Measurements from ENCODE around the gene TRMT44. TPM values are rescaled to one million over a fixed set of nuclear protein-coding genes. Genes with fewer than 3 reads are reported as not detected.
A peak's percentile ranks its signal among the peaks of the same experiment; 100 is the strongest.

Gene TRMT44
- total and polyA plus RNA-seq, 12 donors, result 4.5 to 10.2 (median 7.9) TPM

GRCh38 chr4:8395504-8396296 lies 44.9 kb upstream of the TRMT44 start:
- no peak for TF ChIP-seq CTCF (IDR thresholded peaks at IDR 0.05)
- peaks cover 0 to 43% (median 30%) of the 10 kb centered on the region in 9 donors for H3K4me1 ChIP-seq
- no peak for ATAC-seq
- no peak overlapping the region for H3K4me3 ChIP-seq
- H3K27me3 ChIP-seq, result no peaks in the 10 kb centered on the region
- H3K27ac ChIP-seq, result no peak overlapping the region
- no peaks in the 10 kb centered on the region for H3K9me3 ChIP-seq
- peak in 1 of 2 donors; percentile 16 for DNase-seq
- WGBS, 2 donors, result 95 to 96% methylated on average over 12 of the region's 12 CpGs
- peaks cover 0 to 90% (median 21%) of the 10 kb centered on the region in 9 donors for H3K36me3 ChIP-seq
- intact Hi-C loops (cut with DNase I), result loop anchor here in 2 of 10 donors (10.0 kb wide), 2 partner anchors 61 to 71 kb away; no protein-coding TSS in a partner anchor

DNA sequence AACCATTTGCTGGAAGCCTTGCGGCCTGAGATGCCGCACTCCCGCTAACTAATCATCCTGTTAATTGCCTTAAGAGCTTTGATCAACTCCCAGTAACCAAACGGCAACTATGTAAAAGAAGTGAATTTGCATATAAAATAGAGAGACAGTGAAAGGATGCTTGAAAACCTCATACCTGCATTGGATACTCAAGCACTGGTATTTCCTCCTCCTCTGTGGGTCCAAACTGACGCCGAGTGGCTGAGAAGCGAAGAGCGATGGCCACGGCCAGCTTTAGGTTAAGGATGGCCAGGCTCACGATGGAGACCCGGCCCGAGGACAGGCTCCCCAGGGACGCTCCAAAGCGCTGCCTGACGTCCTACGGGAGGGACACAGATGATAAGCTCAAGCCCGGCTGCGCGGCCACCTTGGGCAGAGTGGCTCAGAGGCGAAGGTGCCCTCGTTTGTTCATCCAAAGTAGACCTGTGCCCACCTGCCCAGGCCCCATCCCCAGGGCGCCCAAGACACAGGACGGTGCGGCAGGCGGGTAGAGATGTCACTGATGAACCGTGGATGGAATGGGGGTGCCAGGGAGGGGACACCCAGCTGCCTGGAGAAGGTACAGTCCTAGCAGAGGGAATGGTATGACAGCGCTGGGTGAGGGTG lies 43.7 kb upstream of the TRMT44 start:
- H3K27ac ChIP-seq, result no peak overlapping the region

DNA sequence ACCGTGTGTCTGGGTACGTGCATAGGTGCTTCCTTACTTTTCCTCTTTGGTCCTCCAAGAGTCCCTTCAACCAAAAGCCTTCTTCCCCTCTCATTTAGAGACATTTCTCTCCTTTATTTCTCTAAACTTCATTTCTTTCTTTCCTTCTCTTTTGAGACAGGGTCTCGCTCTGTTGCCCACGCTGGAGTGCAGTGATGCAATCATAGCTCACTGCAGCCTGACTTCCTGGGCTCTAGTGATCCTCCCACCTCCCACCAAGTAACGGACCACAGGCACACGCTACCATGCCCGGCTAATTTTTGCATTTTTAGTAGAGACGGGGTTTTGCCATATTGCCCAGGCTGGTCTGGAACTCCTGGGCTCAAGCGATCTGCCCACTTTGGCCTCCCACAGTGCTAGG lies 42.2 kb upstream of the TRMT44 start:
- Histone ChIP-seq H3K4me3 (no peak overlapping the region), H3K27ac (no peak overlapping the region), H3K4me1 (peaks cover 10 to 41% (median 32%) of the 10 kb centered on the region in 9 donors), H3K9me3 (no peaks in the 10 kb centered on the region), H3K36me3 (peaks cover 0 to 73% (median 21%) of the 10 kb centered on the region in 9 donors), H3K27me3 (no peaks in the 10 kb centered on the region)
- 92% methylated on average over 9 of the region's 9 CpGs for WGBS, 2 donors
- intact Hi-C loops (cut with DNase I), result loop anchor here in 2 of 10 donors (10.0 kb wide), 2 partner anchors 64 to 74 kb away; no protein-coding TSS in a partner anchor
- no peak for TF ChIP-seq CTCF (IDR thresholded peaks at IDR 0.05)
- DNase-seq (no peak), ATAC-seq (no peak)

More for the DNA sequence above, 43.7 kb upstream of the TRMT44 start:
- ATAC-seq (no peak), DNase-seq (no peak)
- Histone ChIP-seq H3K36me3 (peaks cover 0 to 79% (median 21%) of the 10 kb centered on the region in 9 donors), H3K9me3 (no peaks in the 10 kb centered on the region), H3K27me3 (no peaks in the 10 kb centered on the region), H3K4me1 (peaks cover 2 to 41% (median 28%) of the 10 kb centered on the region in 9 donors), H3K4me3 (no peak overlapping the region)
- intact Hi-C loops (cut with DNase I), result loop anchor here in 2 of 10 donors (10.0 kb wide), 2 partner anchors 62 to 72 kb away; no protein-coding TSS in a partner anchor
- TF ChIP-seq CTCF (IDR thresholded peaks at IDR 0.05), result no peak
- 95 to 96% methylated on average over 27 of the region's 27 CpGs for WGBS, 2 donors

DNA sequence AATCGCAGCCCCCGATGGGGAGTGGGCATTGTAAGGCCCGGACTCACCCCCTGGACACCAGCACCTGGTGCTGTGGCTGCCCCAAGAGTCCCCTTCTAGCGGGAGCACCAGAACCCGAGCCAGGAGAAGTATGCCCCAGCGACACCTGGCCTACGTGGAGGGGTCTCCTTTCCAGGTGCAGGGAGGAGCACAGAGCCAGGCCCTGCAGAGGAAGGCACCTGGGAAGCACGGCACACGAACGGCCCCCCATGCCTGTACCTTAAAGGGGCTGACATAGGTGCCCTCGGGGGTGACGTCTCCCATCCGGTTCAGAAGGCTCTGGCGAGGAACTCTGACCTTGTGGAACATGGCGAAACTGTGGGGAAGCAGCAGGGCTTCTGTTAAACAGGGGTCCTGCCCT lies 41.3 kb upstream of the TRMT44 start:
- DNase-seq (no peak), ATAC-seq (no peak)
- Histone ChIP-seq H3K4me1 (peaks cover 10 to 36% (median 28%) of the 10 kb centered on the region in 9 donors), H3K4me3 (no peak overlapping the region), H3K9me3 (no peaks in the 10 kb centered on the region), H3K27ac (no peak overlapping the region), H3K36me3 (peaks cover 0 to 73% (median 21%) of the 10 kb centered on the region in 9 donors), H3K27me3 (no peaks in the 10 kb centered on the region)
- TF ChIP-seq CTCF (IDR thresholded peaks at IDR 0.05), result no peak
- WGBS, 2 donors, result 88 to 93% methylated on average over 14 to 15 of the region's 15 CpGs
- intact Hi-C loops (cut with DNase I), result loop anchor here in 2 of 10 donors (10.0 kb wide), 2 partner anchors 64 to 74 kb away; no protein-coding TSS in a partner anchor
